Hematopoietic multipotent progenitor cell treated with erythropoietin and hydrocortisone succinate and interleukin-3 and kit ligand, for 8 days (in vitro differentiated cells): Measurements from ENCODE around the gene COMT.
A peak's percentile ranks its signal among the peaks of the same experiment; 100 is the strongest.

Experiments used
- DNase-seq: peaks from one replicate; pipeline ENCODE4 v3.0.0-alpha.2; 2015

COMT gene

DNA sequence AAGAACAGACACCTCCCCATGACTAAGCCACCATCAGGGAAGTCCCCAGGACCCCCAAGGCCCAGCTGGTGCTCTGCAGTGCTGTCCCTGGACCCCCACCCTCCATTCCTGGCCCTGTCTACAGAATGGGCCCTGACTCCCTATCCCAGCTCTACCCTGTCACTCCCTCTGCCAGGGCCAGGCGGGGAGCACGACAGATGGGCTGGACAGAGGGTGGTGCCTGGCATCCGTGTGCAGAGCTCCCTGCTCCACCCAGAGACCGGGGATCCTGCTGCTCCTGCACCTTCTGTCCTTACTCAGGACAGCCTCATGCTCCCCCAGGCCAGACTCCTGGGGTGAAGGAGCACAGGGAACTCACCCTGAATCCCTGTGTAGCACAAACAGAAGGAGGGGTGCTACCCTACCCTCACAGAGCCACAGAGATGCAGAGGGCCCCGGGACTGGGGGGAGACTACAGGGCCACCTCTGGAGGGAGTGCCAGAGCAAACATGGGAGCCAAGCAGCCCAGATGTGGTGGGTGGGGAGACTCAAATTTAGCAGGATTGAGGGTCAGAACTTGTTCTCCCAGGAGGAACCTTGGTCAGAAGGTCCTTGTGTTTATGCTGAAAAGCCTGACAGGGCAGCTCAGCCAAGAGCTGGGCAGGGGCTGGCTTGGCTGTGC, 73.1 kb downstream of the COMT start:
- peak; percentile 32 for DNase-seq

DNA sequence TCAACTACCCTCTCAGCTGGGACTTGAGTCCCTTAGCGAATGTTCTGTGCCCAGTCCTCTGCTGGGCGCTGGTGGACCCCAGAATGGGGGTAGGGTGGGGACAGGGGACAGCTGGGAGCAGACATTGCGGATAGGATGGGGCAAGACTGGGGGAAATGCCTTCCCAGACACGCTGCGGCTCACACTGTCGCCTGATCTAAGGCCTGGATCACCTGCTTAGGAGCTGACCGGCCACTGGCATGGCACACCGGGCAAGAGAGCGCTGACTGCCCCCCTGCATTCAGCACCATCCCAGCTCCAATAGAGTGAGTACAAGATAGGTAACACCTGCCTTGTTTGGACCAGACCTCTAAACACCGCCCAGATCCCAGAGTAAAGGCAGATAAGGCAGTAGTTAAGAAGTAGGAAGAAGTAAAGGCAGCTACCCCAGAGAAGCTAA, 73.6 kb downstream of the COMT start:
- DNase-seq = no peak

GRCh38 chr22:20015971-20016733, 74.6 kb downstream of the COMT start:
- peak; percentile 41 for DNase-seq

- DNase-seq = peak; percentile 87
Observed at GRCh38 chr22:20016734-20017621, 75.4 kb downstream of the COMT start, which contains the start of gene ARVCF. Gene ARVCF (minus strand): TSS chr22:20016823. CDS start chr22:19990794, 26,029 bp downstream.

DNA sequence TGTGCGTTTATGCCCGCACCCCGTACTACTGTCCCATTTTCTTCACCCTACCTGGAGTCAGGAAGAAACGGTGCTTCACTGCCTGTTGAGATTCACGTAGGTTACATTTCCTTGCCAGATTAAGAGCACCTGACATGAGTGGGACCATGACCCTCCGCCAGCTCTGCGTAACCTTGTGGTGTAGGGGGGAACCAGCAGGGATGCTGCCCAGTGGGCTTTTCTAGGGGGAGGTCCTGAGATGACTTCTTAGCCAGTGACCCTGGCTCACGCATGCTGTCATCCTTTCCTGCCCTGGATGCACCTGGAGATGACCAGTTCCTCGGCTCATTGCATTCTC, 76.0 kb downstream of the COMT start:
- DNase-seq = no peak

- no peak for DNase-seq
Observed at GRCh38 chr22:20018001-20018400, 76.4 kb downstream of the COMT start.
